ENCODE results near the gene GABRB1. TPM values are rescaled to one million over a fixed set of nuclear protein-coding genes. Genes with fewer than 3 reads are reported as not detected.

Gene GABRB1
- total RNA-seq, 1 experiment from 2014 or later: not detected

DNA sequence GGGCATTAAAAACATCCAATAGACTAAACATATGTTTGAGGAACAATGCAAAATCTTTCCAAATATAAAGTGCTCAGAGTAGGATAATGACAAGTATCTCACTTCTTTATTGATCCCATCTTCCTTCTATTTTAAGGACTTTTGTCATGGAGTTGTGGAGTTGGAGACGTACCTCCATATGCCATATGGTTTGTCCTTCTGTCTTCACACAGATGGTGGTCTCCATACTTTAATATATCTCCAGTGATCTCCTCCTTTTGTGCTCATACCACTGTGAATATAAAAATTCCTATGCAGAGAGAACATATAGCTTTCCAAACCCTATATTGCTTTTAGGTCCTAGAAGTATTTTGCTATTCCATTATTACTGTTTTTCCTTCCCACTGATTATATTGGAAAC lies 64.5 kb downstream of the GABRB1 start:
- no peak for TF ChIP-seq EZH2 (IDR thresholded peaks at IDR 0.05; ENCODE audit: low read length, unreplicated experiment)
- TF ChIP-seq EZH2phosphoT487 (IDR thresholded peaks at IDR 0.05; ENCODE audit: borderline replicate concordance, low read length): no peak
- TF ChIP-seq, protein P1, sequence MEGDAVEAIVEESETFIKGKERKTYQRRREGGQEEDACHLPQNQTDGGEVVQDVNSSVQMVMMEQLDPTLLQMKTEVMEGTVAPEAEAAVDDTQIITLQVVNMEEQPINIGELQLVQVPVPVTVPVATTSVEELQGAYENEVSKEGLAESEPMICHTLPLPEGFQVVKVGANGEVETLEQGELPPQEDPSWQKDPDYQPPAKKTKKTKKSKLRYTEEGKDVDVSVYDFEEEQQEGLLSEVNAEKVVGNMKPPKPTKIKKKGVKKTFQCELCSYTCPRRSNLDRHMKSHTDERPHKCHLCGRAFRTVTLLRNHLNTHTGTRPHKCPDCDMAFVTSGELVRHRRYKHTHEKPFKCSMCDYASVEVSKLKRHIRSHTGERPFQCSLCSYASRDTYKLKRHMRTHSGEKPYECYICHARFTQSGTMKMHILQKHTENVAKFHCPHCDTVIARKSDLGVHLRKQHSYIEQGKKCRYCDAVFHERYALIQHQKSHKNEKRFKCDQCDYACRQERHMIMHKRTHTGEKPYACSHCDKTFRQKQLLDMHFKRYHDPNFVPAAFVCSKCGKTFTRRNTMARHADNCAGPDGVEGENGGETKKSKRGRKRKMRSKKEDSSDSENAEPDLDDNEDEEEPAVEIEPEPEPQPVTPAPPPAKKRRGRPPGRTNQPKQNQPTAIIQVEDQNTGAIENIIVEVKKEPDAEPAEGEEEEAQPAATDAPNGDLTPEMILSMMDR (conservative IDR thresholded peaks at IDR 0.05; ENCODE audit: low read depth, low read length): no peak
- no peak for DNase-seq
- Histone ChIP-seq H3K9ac (ENCODE audit: low read length) (no peak overlapping the region), H3K9me3 (ENCODE audit: low read length) (no peaks in the 10 kb centered on the region), H3K9me2 (replicated peaks; ENCODE audit: low read length) (no peaks in the 10 kb centered on the region), H3K4me3 (ENCODE audit: low read length) (no peak overlapping the region), H2AFZ (ENCODE audit: low read length) (no peak overlapping the region), H3K36me3 (ENCODE audit: low read depth, low read length) (no peaks in the 10 kb centered on the region), H3K27ac (ENCODE audit: low read length) (no peak overlapping the region), H3K4me2 (ENCODE audit: low read length) (no peak overlapping the region), H3K4me1 (ENCODE audit: insufficient read depth, low read length) (no peaks in the 10 kb centered on the region), H3F3A (ENCODE audit: low read length, unreplicated experiment) (no peaks in the 10 kb centered on the region), H4K20me1 (ENCODE audit: low read length) (no peaks in the 10 kb centered on the region), H3K27me3 (ENCODE audit: low read length) (no peaks in the 10 kb centered on the region), H3K79me2 (ENCODE audit: low read length) (no peaks in the 10 kb centered on the region)
- intact Hi-C loops (cut with micrococcal nuclease): no loop called here
- ChIA-PET POLR2A (ENCODE audit: unreplicated experiment) (no interaction called here), CTCF (no interaction called here)
- no TSS peak for BruUV-seq (replicated peaks)
- no peak for ATAC-seq

DNA sequence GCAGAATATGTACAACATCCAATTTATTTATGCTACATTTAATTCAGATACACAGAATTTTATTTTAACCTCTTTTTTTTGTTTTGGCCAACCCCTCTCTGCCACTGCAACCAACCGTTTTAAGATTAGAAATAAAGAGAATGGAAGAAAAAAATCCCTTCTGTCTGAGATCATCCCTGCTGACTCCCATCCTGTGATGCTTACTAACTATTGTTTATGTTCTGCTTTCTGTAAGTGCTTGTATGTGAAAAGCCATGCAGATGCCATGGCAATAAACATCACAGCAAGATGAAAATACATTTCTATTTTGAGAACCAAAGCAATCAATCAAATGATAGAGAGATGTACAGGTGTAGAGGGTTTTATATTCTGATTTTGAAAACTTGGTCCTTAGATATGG lies 70.1 kb downstream of the GABRB1 start:
- Histone ChIP-seq H3K4me3 (ENCODE audit: low read length) (no peak overlapping the region), H4K20me1 (ENCODE audit: low read length) (no peaks in the 10 kb centered on the region), H2AFZ (ENCODE audit: low read length) (no peak overlapping the region), H3K9me3 (ENCODE audit: low read length) (no peaks in the 10 kb centered on the region), H3K27ac (ENCODE audit: low read length) (no peak overlapping the region), H3K9me2 (replicated peaks; ENCODE audit: low read length) (no peaks in the 10 kb centered on the region), H3K27me3 (ENCODE audit: low read length) (no peaks in the 10 kb centered on the region; the same call in 1 of the 2 replicates), H3K79me2 (ENCODE audit: low read length) (no peaks in the 10 kb centered on the region), H3F3A (ENCODE audit: low read length, unreplicated experiment) (no peaks in the 10 kb centered on the region), H3K4me2 (ENCODE audit: low read length) (no peak overlapping the region), H3K4me1 (ENCODE audit: insufficient read depth, low read length) (no peaks in the 10 kb centered on the region), H3K36me3 (ENCODE audit: low read depth, low read length) (no peaks in the 10 kb centered on the region), H3K9ac (ENCODE audit: low read length) (no peak overlapping the region)
- CTCF ChIA-PET: no interaction called here
- no peak for ATAC-seq
- DNase-seq: no peak
- POLR2A ChIA-PET (ENCODE audit: unreplicated experiment): no interaction called here
- intact Hi-C loops (cut with micrococcal nuclease): no loop called here
- no TSS peak for BruUV-seq (replicated peaks)
- TF ChIP-seq EZH2 (IDR thresholded peaks at IDR 0.05; ENCODE audit: low read length, unreplicated experiment) (no peak), EZH2phosphoT487 (IDR thresholded peaks at IDR 0.05; ENCODE audit: borderline replicate concordance, low read length) (no peak)
- TF ChIP-seq, protein P1 (conservative IDR thresholded peaks at IDR 0.05; ENCODE audit: low read depth, low read length): no peak

DNA sequence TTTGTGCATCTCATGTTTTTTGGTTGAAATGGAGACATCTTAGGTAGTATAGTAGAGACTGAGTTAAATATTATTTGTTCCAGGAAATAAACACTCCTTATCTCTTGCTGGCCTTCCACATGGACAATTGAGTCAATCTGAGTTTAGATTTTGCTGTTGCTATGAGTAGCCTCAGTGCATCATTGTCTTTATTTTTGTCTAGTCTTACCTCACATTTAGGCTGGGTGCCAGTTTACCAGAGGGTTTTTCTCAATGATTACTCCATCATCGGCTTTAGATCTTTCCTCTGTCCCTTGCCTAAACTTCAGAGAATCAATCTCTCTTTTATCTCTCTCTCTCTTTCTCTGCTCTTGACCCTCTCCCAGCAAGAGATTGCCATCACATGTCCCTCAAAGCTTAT lies 73.6 kb downstream of the GABRB1 start:
- BruUV-seq (replicated peaks): no TSS peak
- TF ChIP-seq, protein P1 (conservative IDR thresholded peaks at IDR 0.05; ENCODE audit: low read depth, low read length): no peak
- TF ChIP-seq EZH2phosphoT487 (IDR thresholded peaks at IDR 0.05; ENCODE audit: borderline replicate concordance, low read length) (no peak), EZH2 (IDR thresholded peaks at IDR 0.05; ENCODE audit: low read length, unreplicated experiment) (no peak)
- Histone ChIP-seq H3K4me1 (ENCODE audit: insufficient read depth, low read length) (no peaks in the 10 kb centered on the region), H3K79me2 (ENCODE audit: low read length) (no peaks in the 10 kb centered on the region), H3K27ac (ENCODE audit: low read length) (no peak overlapping the region), H4K20me1 (ENCODE audit: low read length) (no peaks in the 10 kb centered on the region), H2AFZ (ENCODE audit: low read length) (no peak overlapping the region), H3F3A (ENCODE audit: low read length, unreplicated experiment) (no peaks in the 10 kb centered on the region), H3K4me3 (ENCODE audit: low read length) (no peak overlapping the region), H3K36me3 (ENCODE audit: low read depth, low read length) (no peaks in the 10 kb centered on the region), H3K9ac (ENCODE audit: low read length) (no peak overlapping the region), H3K9me2 (replicated peaks; ENCODE audit: low read length) (no peaks in the 10 kb centered on the region), H3K4me2 (ENCODE audit: low read length) (no peak overlapping the region), H3K9me3 (ENCODE audit: low read length) (no peaks in the 10 kb centered on the region), H3K27me3 (ENCODE audit: low read length) (no peaks in the 10 kb centered on the region; the same call in 1 of the 2 replicates)
- intact Hi-C loops (cut with micrococcal nuclease): no loop called here
- ChIA-PET CTCF (no interaction called here), POLR2A (ENCODE audit: unreplicated experiment) (no interaction called here)
- ATAC-seq: no peak
- no peak for DNase-seq
